PC-3 (cell line): ENCODE data around the gene EIF3M. TPM values are rescaled to one million over a fixed set of nuclear protein-coding genes. Genes with fewer than 3 reads are reported as not detected.

Experiments used
- ATAC-seq: fragments of 200-7000 bp; cut with Tn5 transposase; 2 replicates; pipeline ENCODE4 v1.9.1; 2020; ENCODE audit warnings: mild to moderate bottlenecking, moderate library complexity
- BruUV-seq: library from RNA; stranded (reverse); fragments of 400-500 nt; replicated peaks from 2 replicates; lab custom pipeline; 2021; lab: Mats Ljungman, UMichigan
- CTCF ChIA-PET: fragments of 300-600 bp; sonication (Branson Sonifier 250); formaldehyde crosslinking; loops from one replicate; lab custom pipeline; 2022; ENCODE audit warnings: antibody characterized with exemption; lab: Charles Lee
- POLR2A ChIA-PET: fragments of 300-600 bp; sonication (Branson Sonifier 250); formaldehyde crosslinking; loops from one replicate; lab custom pipeline; 2022; ENCODE audit warnings: antibody characterized with exemption; ENCODE audit not compliant: unreplicated experiment; lab: Charles Lee
- DNase-seq: peaks from one replicate; pipeline ENCODE4 v3.0.0-alpha.2; 2015
- H2AFZ ChIP-seq: fragments of 300-600 bp; sonication (generic); 2 replicates; pipeline ENCODE4 v1.6.0; 2016; ENCODE audit warnings: antibody characterized with exemption, low read length
- H3F3A ChIP-seq: fragments of 300-600 bp; sonication (generic); one replicate; pipeline ENCODE4 v1.6.0; 2017; ENCODE audit warnings: antibody characterized with exemption, low read length, control low read depth, mild to moderate bottlenecking; ENCODE audit not compliant: unreplicated experiment
- H3K27ac ChIP-seq: fragments of 300-600 bp; sonication (generic); 2 replicates; pipeline ENCODE4 v1.5.1; 2016; ENCODE audit warnings: mild to moderate bottlenecking, low read length
- H3K27me3 ChIP-seq: fragments of 300-600 bp; sonication (generic); 2 replicates; pipeline ENCODE4 v1.6.1; 2016; ENCODE audit warnings: low read length, mixed read lengths
- H3K36me3 ChIP-seq: fragments of 300-600 bp; sonication (generic); 2 replicates; pipeline ENCODE4 v1.6.1; 2016; ENCODE audit warnings: low read depth, mixed run types, low read length, mixed read lengths
- H3K4me1 ChIP-seq: fragments of 300-600 bp; sonication (generic); 2 replicates; pipeline ENCODE4 v1.5.1; 2016; ENCODE audit warnings: low read length; ENCODE audit not compliant: insufficient read depth
- H3K4me2 ChIP-seq: fragments of 300-600 bp; sonication (generic); 2 replicates; pipeline ENCODE4 v1.6.0; 2016; ENCODE audit warnings: low read length
- H3K4me3 ChIP-seq: fragments of 300-600 bp; sonication (generic); 2 replicates; pipeline ENCODE4 v1.5.1; 2016; ENCODE audit warnings: mild to moderate bottlenecking, low read length, mixed read lengths
- H3K79me2 ChIP-seq: fragments of 300-600 bp; sonication (generic); 2 replicates; pipeline ENCODE4 v1.6.1; 2017; ENCODE audit warnings: low read length, mixed read lengths
- H3K9ac ChIP-seq: fragments of 300-600 bp; sonication (generic); 2 replicates; pipeline ENCODE4 v1.6.0; 2016; ENCODE audit warnings: mild to moderate bottlenecking, low read length
- H3K9me2 ChIP-seq: fragments of 300-600 bp; sonication (generic); replicated peaks from 2 replicates; pipeline ENCODE4 v1.6.1; 2016; ENCODE audit warnings: mixed run types, low read length, mixed read lengths
- H3K9me3 ChIP-seq: fragments of 300-600 bp; sonication (generic); 2 replicates; pipeline ENCODE4 v1.6.1; 2016; ENCODE audit warnings: low read length, mixed read lengths
- H4K20me1 ChIP-seq: fragments of 300-600 bp; sonication (generic); 2 replicates; pipeline ENCODE4 v1.6.1; 2016; ENCODE audit warnings: low read length, mixed read lengths
- CTCF ChIP-seq: fragments of 300-600 bp; sonication (generic); conservative IDR thresholded peaks from 2 replicates; pipeline ENCODE4 v1.5.1; 2017; ENCODE audit warnings: antibody characterized with exemption, low read depth, mild to moderate bottlenecking, low read length
- EZH2 ChIP-seq: fragments of 300-600 bp; sonication (generic); IDR thresholded peaks from one replicate; pipeline ENCODE4 v1.6.1; 2017; ENCODE audit warnings: antibody characterized with exemption, mild to moderate bottlenecking, low read length; ENCODE audit not compliant: unreplicated experiment
- EZH2phosphoT487 ChIP-seq: fragments of 300-600 bp; sonication (generic); IDR thresholded peaks from 2 replicates; pipeline ENCODE4 v1.6.1; 2018; ENCODE audit warnings: mild to moderate bottlenecking, antibody characterized with exemption, low read length, borderline replicate concordance
- intact Hi-C: fragments of 100-400 bp; cut with micrococcal nuclease; formaldehyde crosslinking; loops from 2 replicates; pipeline ENCODE4 v1.9.0; 2023
- total RNA-seq: library from RNA; depleted of rRNA; stranded (reverse); fragments of >200 nt; gene quantifications from 2 replicates; pipeline ENCODE4 v1.2.3, GENCODE V29; 2014

EIF3M gene
- total RNA-seq, 1 experiment from 2014 or later, result 369 TPM

- intact Hi-C loops, result loop anchor here (1.0 to 10.0 kb wide), 4 partner anchors 89 to 293 kb away; no protein-coding TSS in a partner anchor
- Histone ChIP-seq H2AFZ (no peak overlapping the region), H3F3A (no peaks in the 10 kb centered on the region), H3K9me2 (no peaks in the 10 kb centered on the region), H3K4me3 (no peak overlapping the region), H3K4me2 (no peak overlapping the region), H3K27me3 (no peaks in the 10 kb centered on the region), H4K20me1 (no peaks in the 10 kb centered on the region), H3K4me1 (no peaks in the 10 kb centered on the region), H3K9me3 (no peaks in the 10 kb centered on the region), H3K27ac (no peak overlapping the region), H3K36me3 (no peaks in the 10 kb centered on the region), H3K79me2 (no peaks in the 10 kb centered on the region), H3K9ac (no peak overlapping the region)
- no TSS peak for BruUV-seq
- CTCF ChIA-PET, result interaction anchor here (1.3 kb wide), 1 partner anchor 229 kb away, joined by 3 read pairs; no protein-coding TSS in a partner anchor
- ATAC-seq, result no peak
- TF ChIP-seq CTCF (peak; percentile 51; the same call in 1 of the 2 replicates), EZH2phosphoT487 (no peak), EZH2 (no peak)
- peak; percentile 28 for DNase-seq
- POLR2A ChIA-PET, result no interaction called here
These were observed 31.8 kb downstream of the EIF3M start for GRCh38 chr11:32615422-32615821.

- H3K9me3 ChIP-seq, result no peaks in the 10 kb centered on the region
- H3K27ac ChIP-seq, result no peak overlapping the region
- H3K4me3 ChIP-seq, result no peak overlapping the region
- H3K27me3 ChIP-seq, result no peaks in the 10 kb centered on the region
- CTCF ChIA-PET, result no interaction called here
- no peak overlapping the region for H3K9ac ChIP-seq
- H3K36me3 ChIP-seq, result no peaks in the 10 kb centered on the region
- intact Hi-C loops, result loop anchor here (10.0 kb wide), 1 partner anchor 88 kb away; no protein-coding TSS in a partner anchor
- H3K4me1 ChIP-seq, result no peaks in the 10 kb centered on the region
- TF ChIP-seq CTCF, result no peak
- no peak for TF ChIP-seq EZH2
- TF ChIP-seq EZH2phosphoT487, result no peak
- no peaks in the 10 kb centered on the region for H3K9me2 ChIP-seq
- H2AFZ ChIP-seq, result no peak overlapping the region
- H4K20me1 ChIP-seq, result no peaks in the 10 kb centered on the region
- H3K79me2 ChIP-seq, result no peaks in the 10 kb centered on the region
- H3K4me2 ChIP-seq, result no peak overlapping the region
- DNase-seq (no peak), ATAC-seq (no peak)
- no TSS peak for BruUV-seq
- no peaks in the 10 kb centered on the region for H3F3A ChIP-seq
- POLR2A ChIA-PET, result no interaction called here
These were observed 33.3 kb downstream of the EIF3M start for GRCh38 chr11:32616903-32617302.

- Histone ChIP-seq H3K36me3 (no peaks in the 10 kb centered on the region), H3K9me3 (peaks cover 7% of the 10 kb centered on the region; the same call in 1 of the 2 replicates), H3K27ac (no peak overlapping the region), H3K4me1 (no peaks in the 10 kb centered on the region), H3K9me2 (no peaks in the 10 kb centered on the region), H3K27me3 (no peaks in the 10 kb centered on the region), H3K79me2 (no peaks in the 10 kb centered on the region), H4K20me1 (no peaks in the 10 kb centered on the region), H3K4me2 (no peak overlapping the region), H2AFZ (no peak overlapping the region), H3F3A (no peaks in the 10 kb centered on the region), H3K4me3 (no peak overlapping the region), H3K9ac (no peak overlapping the region)
- DNase-seq, result no peak
- no peak for TF ChIP-seq EZH2
- no peak for TF ChIP-seq EZH2phosphoT487
- no peak for ATAC-seq
- CTCF ChIA-PET, result no interaction called here
- BruUV-seq, result no TSS peak
- intact Hi-C loops, result no loop called here
- POLR2A ChIA-PET, result no interaction called here
These were observed 47.2 kb downstream of the EIF3M start for GRCh38 chr11:32630844-32631243.
